GM08714 (cell line): ENCODE results near the gene YTHDF2.
"Not testable (repeated sequence)": the region's sequence is repeated elsewhere in the genome, so short reads cannot be mapped to it uniquely, and the experiment has no call there.

ENCODE experiments used
- H3K4me3 ChIP-seq: fragments of 200-500 bp; sonication (Bioruptor generic); 2 replicates; pipeline ENCODE4 v1.5.1; 2014; ENCODE audit warnings: mild to moderate bottlenecking, low read length, inconsistent platforms
- ZNF274 ChIP-seq: IDR thresholded peaks from 2 replicates; pipeline ENCODE4 v1.6.1; 2012; ENCODE audit warnings: mild to moderate bottlenecking, low read depth, low read length

The YTHDF2 gene

GRCh38 chr1:28750330-28750729 is 13.6 kb downstream of the YTHDF2 start:
- H3K4me3 ChIP-seq = no peak overlapping the region
- no peak for TF ChIP-seq ZNF274

GRCh38 chr1:28750771-28751294 is 14.1 kb downstream of the YTHDF2 start:
- H3K4me3 ChIP-seq = not testable (repeated sequence)

- H3K4me3 ChIP-seq = no peak overlapping the region
- no peak for TF ChIP-seq ZNF274
These were observed 14.7 kb downstream of the YTHDF2 start for GRCh38 chr1:28751315-28752060.

GRCh38 chr1:28755701-28756100 is 19.0 kb downstream of the YTHDF2 start:
- no peak for TF ChIP-seq ZNF274
- H3K4me3 ChIP-seq = no peak overlapping the region

- H3K4me3 ChIP-seq = no peak overlapping the region
- no peak for TF ChIP-seq ZNF274
These were observed 20.1 kb downstream of the YTHDF2 start for GRCh38 chr1:28756846-28757245.

GRCh38 chr1:28758420-28758819 is 21.7 kb downstream of the YTHDF2 start:
- no peak overlapping the region for H3K4me3 ChIP-seq
- no peak for TF ChIP-seq ZNF274

GRCh38 chr1:28759257-28759656 is 22.5 kb downstream of the YTHDF2 start:
- no peak overlapping the region for H3K4me3 ChIP-seq
- no peak for TF ChIP-seq ZNF274

GRCh38 chr1:28761189-28761588 is 24.4 kb downstream of the YTHDF2 start:
- H3K4me3 ChIP-seq = no peak overlapping the region
- no peak for TF ChIP-seq ZNF274

GRCh38 chr1:28766532-28767183 is 29.9 kb downstream of the YTHDF2 start:
- no peak overlapping the region for H3K4me3 ChIP-seq
- TF ChIP-seq ZNF274 = no peak

- no peak for TF ChIP-seq ZNF274
- no peak overlapping the region for H3K4me3 ChIP-seq
These were observed 33.9 kb downstream of the YTHDF2 start for GRCh38 chr1:28770601-28771165.

GRCh38 chr1:28771921-28772320 is 35.2 kb downstream of the YTHDF2 start:
- not testable (repeated sequence) for H3K4me3 ChIP-seq

GRCh38 chr1:28773105-28773504 is 36.4 kb downstream of the YTHDF2 start:
- no peak for TF ChIP-seq ZNF274
- no peak overlapping the region for H3K4me3 ChIP-seq

GRCh38 chr1:28775121-28775942 is 38.6 kb downstream of the YTHDF2 start:
- TF ChIP-seq ZNF274 = no peak
- peak overlapping the region; percentile 38; the same call in 1 of the 2 replicates for H3K4me3 ChIP-seq

GRCh38 chr1:28776341-28776740 is 39.6 kb downstream of the YTHDF2 start:
- H3K4me3 ChIP-seq = no peak overlapping the region
- no peak for TF ChIP-seq ZNF274
